Right lobe of liver (tissue), 4 donors: ENCODE results near the gene NCKAP5.

Source experiments
- POLR2A ChIP-seq: fragments of 450-650 bp; IDR thresholded peaks from one replicate; pipeline ENCODE4 v1.6.1; 2017; ENCODE audit warnings: antibody characterized with exemption, mild to moderate bottlenecking
- TF ChIP-seq, protein P1 (sequence below), 4 donors: fragments of 200-600 bp in 3 of 4; fragments of 450-650 bp in 1 of 4; IDR thresholded peaks; one replicate each; pipeline versions ENCODE4 v1.5.1 to v1.8.0; 2016 to 2022; ENCODE audit warnings: antibody characterized with exemption in 4 of 4, mild to moderate bottlenecking in 2 of 4
- donor health status: DM: no; HTN: no; CAD: no.
- donor health status: DM: no; HTN: no; CAD: no.
- donor health status: DM: no; HTN: yes; CAD: no.

DNA sequence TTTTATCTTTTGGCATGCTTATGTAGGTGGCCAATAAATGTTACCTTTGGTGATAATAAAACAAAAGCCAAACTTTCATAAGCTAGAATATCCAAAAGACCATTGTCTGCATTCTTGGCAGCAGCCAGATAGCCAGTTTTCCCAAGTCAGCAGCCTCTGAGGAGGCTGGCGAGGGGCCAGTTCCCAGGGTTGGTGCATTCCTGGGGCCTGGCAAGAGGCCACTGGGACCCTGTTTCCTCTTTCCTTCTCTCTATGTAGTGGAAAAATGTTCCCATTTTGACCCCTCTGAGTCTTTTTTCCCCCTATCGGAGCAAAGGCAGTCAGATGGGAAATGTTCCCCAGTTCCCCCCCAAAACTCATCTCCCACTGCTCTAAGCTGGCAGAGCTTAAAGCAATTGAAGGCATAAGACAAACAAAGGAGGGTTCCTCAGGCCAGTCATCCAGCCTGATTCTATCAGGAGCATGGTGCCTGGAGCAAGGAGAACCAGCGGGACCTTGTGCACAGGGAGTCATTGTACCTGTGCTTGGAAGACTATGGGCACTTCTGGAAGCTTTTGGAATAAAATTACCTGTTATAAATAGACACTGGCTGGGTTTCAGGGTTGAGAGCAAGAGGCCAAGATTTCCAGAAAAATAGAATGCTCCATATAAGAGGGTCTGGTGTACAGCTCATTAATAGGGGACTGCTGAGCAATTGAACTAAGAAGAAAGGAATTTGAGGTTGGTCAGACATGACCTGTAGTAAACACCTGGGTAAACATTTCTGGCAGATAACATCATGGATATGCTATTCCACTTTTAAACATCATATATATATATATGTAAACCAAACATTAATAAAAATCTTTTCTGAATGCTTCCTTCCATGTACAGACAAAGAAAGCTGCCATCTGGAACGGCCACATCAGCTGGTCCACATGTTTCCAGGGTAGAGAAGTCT is 63.4 kb downstream of the NCKAP5 start:
- TF ChIP-seq, protein P1, sequence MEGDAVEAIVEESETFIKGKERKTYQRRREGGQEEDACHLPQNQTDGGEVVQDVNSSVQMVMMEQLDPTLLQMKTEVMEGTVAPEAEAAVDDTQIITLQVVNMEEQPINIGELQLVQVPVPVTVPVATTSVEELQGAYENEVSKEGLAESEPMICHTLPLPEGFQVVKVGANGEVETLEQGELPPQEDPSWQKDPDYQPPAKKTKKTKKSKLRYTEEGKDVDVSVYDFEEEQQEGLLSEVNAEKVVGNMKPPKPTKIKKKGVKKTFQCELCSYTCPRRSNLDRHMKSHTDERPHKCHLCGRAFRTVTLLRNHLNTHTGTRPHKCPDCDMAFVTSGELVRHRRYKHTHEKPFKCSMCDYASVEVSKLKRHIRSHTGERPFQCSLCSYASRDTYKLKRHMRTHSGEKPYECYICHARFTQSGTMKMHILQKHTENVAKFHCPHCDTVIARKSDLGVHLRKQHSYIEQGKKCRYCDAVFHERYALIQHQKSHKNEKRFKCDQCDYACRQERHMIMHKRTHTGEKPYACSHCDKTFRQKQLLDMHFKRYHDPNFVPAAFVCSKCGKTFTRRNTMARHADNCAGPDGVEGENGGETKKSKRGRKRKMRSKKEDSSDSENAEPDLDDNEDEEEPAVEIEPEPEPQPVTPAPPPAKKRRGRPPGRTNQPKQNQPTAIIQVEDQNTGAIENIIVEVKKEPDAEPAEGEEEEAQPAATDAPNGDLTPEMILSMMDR (IDR thresholded peaks at IDR 0.05), result no peak
- no peak for TF ChIP-seq POLR2A
